ENCODE measurements around the gene ITGB2. TPM values are rescaled to one million over a fixed set of nuclear protein-coding genes. Genes with fewer than 3 reads are reported as not detected.

ITGB2 gene
- total and polyA plus RNA-seq, 8 donors = 7.7 to 404 (median 11.2) TPM

- Histone ChIP-seq H3K9me3 (no peaks in the 10 kb centered on the region), H3K4me3 (no peak overlapping the region), H3K27ac (no peak overlapping the region), H3K27me3 (no peaks in the 10 kb centered on the region), H3K4me1 (peaks cover 6 to 8% of the 10 kb centered on the region in 2 donors), H3K36me3 (peaks cover 0 to 76% of the 10 kb centered on the region in 2 donors)
- intact Hi-C loops (cut with DNase I) = loop anchor here in 1 of 2 donors (10.0 kb wide), 1 partner anchor 170 kb away; no protein-coding TSS in a partner anchor
- DNase-seq = peak in 2 of 4 donors; percentile 33 to 63
- no peak for TF ChIP-seq CTCF (IDR thresholded peaks at IDR 0.05)
- no peak for ATAC-seq
Observed at GRCh38 chr21:44955141-44955797, 34.6 kb upstream of the ITGB2 start.

GRCh38 chr21:44954281-44954771 lies 33.6 kb upstream of the ITGB2 start:
- peak in 1 of 4 donors; percentile 54 for DNase-seq
- intact Hi-C loops (cut with DNase I) = loop anchor here in 1 of 2 donors (10.0 kb wide), 1 partner anchor 170 kb away; no protein-coding TSS in a partner anchor
- no peaks in the 10 kb centered on the region for H3K27me3 ChIP-seq
- H3K4me3 ChIP-seq = no peak overlapping the region
- H3K36me3 ChIP-seq = peaks cover 0 to 69% of the 10 kb centered on the region in 2 donors
- no peaks in the 10 kb centered on the region for H3K9me3 ChIP-seq
- H3K4me1 ChIP-seq = peaks cover 8 to 16% of the 10 kb centered on the region in 2 donors
- TF ChIP-seq CTCF (IDR thresholded peaks at IDR 0.05) = no peak
- ATAC-seq = no peak
- no peak overlapping the region for H3K27ac ChIP-seq

- H3K4me3 ChIP-seq = no peak overlapping the region
- no peaks in the 10 kb centered on the region for H3K9me3 ChIP-seq
- intact Hi-C loops (cut with DNase I) = loop anchor here in 1 of 2 donors (10.0 kb wide), 1 partner anchor 171 kb away; no protein-coding TSS in a partner anchor
- ATAC-seq (no peak), DNase-seq (peak in 1 of 4 donors; percentile 59)
- no peaks in the 10 kb centered on the region for H3K27me3 ChIP-seq
- TF ChIP-seq CTCF (IDR thresholded peaks at IDR 0.05) = no peak
- peaks cover 0 to 70% of the 10 kb centered on the region in 2 donors for H3K36me3 ChIP-seq
- peaks cover 4 to 17% of the 10 kb centered on the region in 2 donors for H3K4me1 ChIP-seq
- H3K27ac ChIP-seq = no peak overlapping the region
Observed at GRCh38 chr21:44953628-44954021, 32.9 kb upstream of the ITGB2 start.

- no peak overlapping the region for H3K27ac ChIP-seq
- no peak for TF ChIP-seq CTCF (IDR thresholded peaks at IDR 0.05)
- DNase-seq (peak in 1 of 4 donors; percentile 71), ATAC-seq (no peak)
- H3K27me3 ChIP-seq = no peaks in the 10 kb centered on the region
- H3K4me3 ChIP-seq = no peak overlapping the region
- peaks cover 0 to 15% of the 10 kb centered on the region in 2 donors for H3K4me1 ChIP-seq
- H3K9me3 ChIP-seq = no peaks in the 10 kb centered on the region
- H3K36me3 ChIP-seq = peaks cover 0 to 64% of the 10 kb centered on the region in 2 donors
- intact Hi-C loops (cut with DNase I) = loop anchor here in 1 of 2 donors (10.0 kb wide), 1 partner anchor 172 kb away; no protein-coding TSS in a partner anchor
Observed at GRCh38 chr21:44952929-44953627, 32.4 kb upstream of the ITGB2 start.

All from left lung (tissue), 10 donors.